A673 (cell line): ENCODE data around the gene ZBED3. TPM values are rescaled to one million over a fixed set of nuclear protein-coding genes. Genes with fewer than 3 reads are reported as not detected.
"Not testable (repeated sequence)": the region's sequence is repeated elsewhere in the genome, so short reads cannot be mapped to it uniquely, and the experiment has no call there.

Source experiments
- BruUV-seq: library from RNA; stranded (reverse); fragments of 400-500 nt; replicated peaks from 2 replicates; lab custom pipeline; 2021; lab: Mats Ljungman, UMichigan
- CTCF ChIA-PET: fragments of 300-600 bp; sonication (Branson Sonifier 250); formaldehyde crosslinking; loops from one replicate; lab custom pipeline; 2022; ENCODE audit warnings: antibody characterized with exemption; lab: Charles Lee
- POLR2A ChIA-PET: fragments of 300-600 bp; sonication (Branson Sonifier 250); formaldehyde crosslinking; loops from one replicate; lab custom pipeline; 2022; ENCODE audit warnings: antibody characterized with exemption; ENCODE audit not compliant: low non-redundant PET; lab: Charles Lee
- DNase-seq: peaks from one replicate; pipeline ENCODE4 v3.0.0-alpha.2; 2015; ENCODE audit warnings: low spot score
- H3K27ac ChIP-seq: fragments of 200-600 bp; sonication (generic); 2 replicates; pipeline ENCODE4 v1.5.1; 2016; ENCODE audit warnings: mixed run types, low read depth, mild to moderate bottlenecking, mixed read lengths, antibody characterized with exemption, low read length; ENCODE audit not compliant: poor library complexity, severe bottlenecking
- H3K27me3 ChIP-seq: fragments of 200-600 bp; sonication (generic); replicated peaks from 2 replicates; pipeline ENCODE4 v1.6.1; 2017; ENCODE audit warnings: mixed run types, low read depth, mild to moderate bottlenecking, mixed read lengths, antibody characterized with exemption, low read length; ENCODE audit not compliant: insufficient read depth, poor library complexity
- H3K36me3 ChIP-seq: fragments of 200-600 bp; sonication (generic); 2 replicates; pipeline ENCODE4 v1.6.1; 2016; ENCODE audit warnings: mixed run types, mild to moderate bottlenecking, mixed read lengths, antibody characterized with exemption, low read length; ENCODE audit not compliant: insufficient read depth, poor library complexity, severe bottlenecking
- H3K4me1 ChIP-seq: fragments of 200-600 bp; sonication (generic); 2 replicates; pipeline ENCODE4 v1.6.1; 2017; ENCODE audit warnings: mixed run types, mild to moderate bottlenecking, mixed read lengths, antibody characterized with exemption, low read length; ENCODE audit not compliant: insufficient read depth, poor library complexity, severe bottlenecking
- H3K4me3 ChIP-seq: fragments of 200-600 bp; sonication (generic); 2 replicates; pipeline ENCODE4 v1.5.1; 2016; ENCODE audit warnings: low read depth, mixed run types, mild to moderate bottlenecking, mixed read lengths, low read length; ENCODE audit not compliant: poor library complexity, severe bottlenecking
- H3K9me3 ChIP-seq: fragments of 200-600 bp; sonication (generic); 2 replicates; pipeline ENCODE4 v1.6.1; 2016; ENCODE audit warnings: mixed run types, low read depth, mild to moderate bottlenecking, mixed read lengths, antibody characterized with exemption, low read length; ENCODE audit not compliant: poor library complexity, severe bottlenecking
- CTCF ChIP-seq: fragments of 300-800, 200-600 bp; sonication (generic); conservative IDR thresholded peaks from 2 replicates; pipeline ENCODE4 v1.5.1; 2017; ENCODE audit warnings: low read depth, mild to moderate bottlenecking, antibody characterized with exemption, low read length, moderate library complexity, mixed read lengths
- EZH2 ChIP-seq: fragments of 200-600 bp; sonication (generic); IDR thresholded peaks from 2 replicates; pipeline ENCODE4 v1.6.1; 2017; ENCODE audit warnings: borderline replicate concordance, low read depth, mild to moderate bottlenecking, mixed read lengths, antibody characterized with exemption, low read length; ENCODE audit not compliant: poor library complexity, severe bottlenecking
- intact Hi-C: fragments of 100-400 bp; cut with micrococcal nuclease; formaldehyde crosslinking; loops from one replicate; pipeline ENCODE4 v1.10.0; 2022; ENCODE audit not compliant: unreplicated experiment
- total RNA-seq: library from RNA; stranded (reverse); gene quantifications from 2 replicates; pipeline ENCODE4 v1.2.3, GENCODE V29; 2021

ZBED3 gene
- total RNA-seq, 1 experiment from 2014 or later, result 9.9 TPM

- Histone ChIP-seq H3K4me1 (no peaks in the 10 kb centered on the region), H3K9me3 (no peaks in the 10 kb centered on the region), H3K36me3 (no peaks in the 10 kb centered on the region), H3K4me3 (no peak overlapping the region), H3K27ac (no peak overlapping the region), H3K27me3 (no peaks in the 10 kb centered on the region)
- BruUV-seq, result no TSS peak
- DNase-seq, result no peak
- intact Hi-C loops, result no loop called here
- TF ChIP-seq EZH2 (no peak), CTCF (no peak)
- ChIA-PET CTCF (no interaction called here), POLR2A (no interaction called here)
Measured at GRCh38 chr5:77120706-77121105, 33.6 kb upstream of the ZBED3 start.

- DNase-seq, result no peak
- Histone ChIP-seq H3K27me3 (no peaks in the 10 kb centered on the region), H3K4me3 (no peak overlapping the region), H3K9me3 (no peaks in the 10 kb centered on the region), H3K27ac (no peak overlapping the region), H3K4me1 (no peaks in the 10 kb centered on the region), H3K36me3 (no peaks in the 10 kb centered on the region)
- TF ChIP-seq EZH2, result no peak
- no peak for TF ChIP-seq CTCF
- intact Hi-C loops, result no loop called here
- POLR2A ChIA-PET, result no interaction called here
- CTCF ChIA-PET, result no interaction called here
- no TSS peak for BruUV-seq
Measured at GRCh38 chr5:77120086-77120485, 33.0 kb upstream of the ZBED3 start.

- no peak for TF ChIP-seq EZH2
- intact Hi-C loops, result no loop called here
- Histone ChIP-seq H3K4me1 (no peaks in the 10 kb centered on the region), H3K27ac (no peak overlapping the region), H3K36me3 (no peaks in the 10 kb centered on the region), H3K9me3 (no peaks in the 10 kb centered on the region), H3K27me3 (no peaks in the 10 kb centered on the region), H3K4me3 (no peak overlapping the region)
- ChIA-PET CTCF (no interaction called here), POLR2A (no interaction called here)
- DNase-seq, result no peak
- no TSS peak for BruUV-seq
Measured at GRCh38 chr5:77117161-77117560, 30.1 kb upstream of the ZBED3 start.

- H3K27me3 ChIP-seq, intact Hi-C loops, H3K9me3 ChIP-seq, H3K36me3 ChIP-seq, BruUV-seq, H3K4me3 ChIP-seq, POLR2A ChIA-PET, H3K27ac ChIP-seq, CTCF ChIA-PET, H3K4me1 ChIP-seq, DNase-seq: not testable (repeated sequence)
Measured at GRCh38 chr5:77107035-77107434, 19.9 kb upstream of the ZBED3 start.
